Erythroblast (primary cell): Measurements from ENCODE around the gene CENPVL1.

Experiments used
- GATA1 ChIP-seq: IDR thresholded peaks from 2 replicates; pipeline ENCODE4 v1.6.1; 2011; ENCODE audit warnings: low read depth, mild to moderate bottlenecking, control low read depth, low read length, moderate library complexity
- POLR2A ChIP-seq: IDR thresholded peaks from 2 replicates; pipeline ENCODE4 v1.6.1; 2011; ENCODE audit warnings: mild to moderate bottlenecking, low read length

GRCh38 chrX:51742586-51742985 lies 32.3 kb downstream of the CENPVL1 start:
- TF ChIP-seq POLR2A: no peak
- no peak for TF ChIP-seq GATA1
